Effector CD4-positive, alpha-beta T cell (primary cell): ENCODE data around the gene NUMA1.

Experiments
- DNase-seq: peaks from one replicate; pipeline ENCODE4 v3.0.0-alpha.2; 2020

The NUMA1 gene

DNA sequence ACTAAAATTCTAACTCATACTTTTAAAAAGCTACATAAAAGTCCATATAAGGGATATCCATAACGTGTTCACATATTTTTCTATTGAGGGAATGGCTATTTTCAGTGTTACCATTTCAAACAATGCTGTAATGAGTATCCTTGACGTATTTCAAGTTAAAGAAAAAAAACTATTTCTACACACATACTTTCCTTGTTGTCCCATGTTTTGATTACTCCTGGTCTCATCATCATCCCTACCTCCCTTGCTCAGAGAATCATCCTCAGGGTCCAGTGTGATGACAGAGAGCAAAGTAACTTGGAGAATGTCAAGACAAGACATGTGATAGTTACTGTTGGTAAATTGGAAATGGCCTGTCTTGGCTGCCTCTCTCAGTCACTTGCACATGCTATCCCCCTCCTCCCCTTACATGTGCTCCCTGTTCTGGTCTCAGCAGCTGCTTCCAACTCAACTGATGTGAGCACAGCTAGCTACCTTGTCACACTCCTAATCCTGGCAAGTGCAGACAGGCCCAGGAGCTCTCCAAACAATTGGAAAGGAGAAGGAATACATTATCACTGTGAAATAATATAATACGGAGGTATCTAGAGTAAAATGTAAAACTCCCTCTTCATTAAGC is 21.8 kb downstream of the NUMA1 start:
- no peak for DNase-seq

DNA sequence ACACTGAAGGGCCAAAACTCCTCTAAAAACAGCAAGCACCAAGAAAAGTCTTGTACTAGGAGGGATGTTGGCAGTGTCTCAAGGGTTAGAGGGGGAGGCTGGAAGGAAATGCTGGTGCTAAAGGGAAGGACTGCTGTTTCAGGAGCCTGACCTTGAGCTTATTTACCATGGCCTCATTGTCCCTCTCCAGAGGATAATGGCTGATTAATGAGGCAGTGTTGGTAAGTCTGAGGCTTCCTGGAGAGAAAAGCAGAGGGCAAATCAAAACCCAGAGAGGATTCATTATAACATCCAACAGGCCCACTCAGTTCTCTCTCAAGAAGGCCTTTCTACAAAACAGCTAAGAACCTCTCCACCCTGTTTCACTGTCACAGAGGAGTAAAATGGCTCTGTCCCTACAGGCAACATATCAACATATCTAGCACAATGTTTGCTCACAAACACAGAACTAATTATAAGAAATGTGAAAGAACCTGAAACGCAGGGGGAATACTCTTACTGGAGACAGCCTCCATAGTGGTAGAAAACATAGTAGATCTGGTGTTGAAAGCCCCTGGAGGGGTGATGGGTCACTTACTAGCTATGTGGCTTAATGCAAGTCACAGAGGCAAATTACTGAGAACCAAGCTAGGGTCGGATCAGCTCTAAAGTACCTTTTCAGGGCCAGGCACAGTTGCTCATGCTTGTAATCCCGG is 31.4 kb downstream of the NUMA1 start:
- no peak for DNase-seq

DNA sequence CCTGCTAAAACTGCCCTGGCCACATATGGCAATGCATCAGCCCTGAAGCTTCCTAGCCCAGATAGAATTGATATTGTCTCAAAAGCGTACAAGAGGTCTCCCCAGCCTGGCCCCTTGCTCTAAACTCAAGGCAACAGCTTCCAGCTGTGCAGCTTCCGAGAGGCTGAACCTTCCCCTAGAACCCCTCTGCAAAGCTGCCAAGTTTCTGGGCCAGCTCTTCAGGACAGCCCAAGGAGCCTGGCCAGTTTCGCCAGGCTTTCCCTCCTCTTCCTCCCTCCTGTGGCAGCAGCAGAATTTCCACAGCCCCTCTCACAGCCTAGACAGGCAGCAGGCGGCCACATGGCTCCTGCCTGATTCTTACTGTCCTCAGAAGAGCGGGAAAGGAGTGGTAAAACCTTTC is 34.5 kb downstream of the NUMA1 start:
- no peak for DNase-seq

DNA sequence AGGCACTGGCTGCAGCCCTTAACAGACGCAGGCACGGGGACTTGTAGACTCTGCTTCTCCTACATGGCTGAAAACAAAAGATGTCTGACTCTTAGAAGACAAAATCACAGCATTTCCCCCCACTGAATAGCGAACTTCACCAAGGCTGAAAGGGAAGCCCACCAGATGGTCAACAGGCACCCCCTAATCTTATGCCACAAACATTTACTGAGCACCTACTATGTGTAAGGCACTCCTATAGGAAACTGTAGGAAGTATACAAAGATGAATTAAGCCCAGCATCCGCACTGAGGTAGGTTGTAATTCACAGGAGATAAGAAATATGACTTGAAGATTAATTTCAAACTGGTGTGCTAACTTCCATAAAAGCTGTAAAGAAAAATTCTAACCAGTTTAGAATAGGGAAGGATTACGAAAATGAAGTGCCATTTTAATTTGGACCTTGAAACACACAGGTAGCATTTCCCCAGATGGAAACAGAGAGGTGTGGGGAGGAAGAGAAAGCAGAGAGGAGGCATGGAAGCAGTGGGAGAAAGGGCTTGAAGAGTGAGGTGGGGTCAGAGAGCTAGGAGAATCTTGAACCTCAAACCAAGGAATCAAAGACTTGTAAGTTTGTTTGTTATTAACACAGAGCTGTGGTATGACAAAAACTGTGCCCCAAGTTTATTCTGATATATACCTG is 38.1 kb downstream of the NUMA1 start:
- no peak for DNase-seq

DNA sequence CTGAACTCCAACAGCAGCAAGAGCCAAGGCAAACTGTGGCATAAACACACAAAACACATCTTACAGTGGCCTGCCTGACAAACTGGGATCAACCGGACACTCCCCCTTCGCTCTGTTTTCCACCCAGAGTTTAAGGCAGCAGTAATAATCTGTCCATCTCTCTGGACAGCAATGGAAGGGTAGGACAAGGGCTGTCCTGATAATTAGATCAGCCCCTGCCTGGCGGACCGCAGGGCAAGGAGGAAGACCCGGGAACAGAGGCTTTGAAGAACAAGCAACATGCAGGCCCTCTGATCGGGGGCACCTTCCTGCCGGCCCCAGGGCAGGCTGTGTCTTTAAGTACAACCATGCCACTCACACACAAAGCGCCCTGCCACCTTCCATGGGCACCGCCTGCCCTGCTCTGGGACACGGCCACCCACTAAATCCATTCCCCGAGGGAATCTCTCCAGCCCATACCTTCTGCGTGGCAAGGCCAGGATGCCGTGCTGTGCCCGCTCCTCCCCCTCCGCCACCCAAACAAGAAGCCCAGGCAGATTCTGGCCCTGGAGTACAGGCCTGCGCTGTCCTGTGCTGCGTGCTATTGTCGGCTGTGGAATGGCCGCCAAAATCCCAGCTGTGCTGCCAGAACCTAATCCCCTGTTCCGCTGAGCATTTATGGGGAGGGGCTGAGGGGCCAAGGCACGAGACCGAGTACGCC is 38.8 kb downstream of the NUMA1 start:
- peak; percentile 28 for DNase-seq

DNA sequence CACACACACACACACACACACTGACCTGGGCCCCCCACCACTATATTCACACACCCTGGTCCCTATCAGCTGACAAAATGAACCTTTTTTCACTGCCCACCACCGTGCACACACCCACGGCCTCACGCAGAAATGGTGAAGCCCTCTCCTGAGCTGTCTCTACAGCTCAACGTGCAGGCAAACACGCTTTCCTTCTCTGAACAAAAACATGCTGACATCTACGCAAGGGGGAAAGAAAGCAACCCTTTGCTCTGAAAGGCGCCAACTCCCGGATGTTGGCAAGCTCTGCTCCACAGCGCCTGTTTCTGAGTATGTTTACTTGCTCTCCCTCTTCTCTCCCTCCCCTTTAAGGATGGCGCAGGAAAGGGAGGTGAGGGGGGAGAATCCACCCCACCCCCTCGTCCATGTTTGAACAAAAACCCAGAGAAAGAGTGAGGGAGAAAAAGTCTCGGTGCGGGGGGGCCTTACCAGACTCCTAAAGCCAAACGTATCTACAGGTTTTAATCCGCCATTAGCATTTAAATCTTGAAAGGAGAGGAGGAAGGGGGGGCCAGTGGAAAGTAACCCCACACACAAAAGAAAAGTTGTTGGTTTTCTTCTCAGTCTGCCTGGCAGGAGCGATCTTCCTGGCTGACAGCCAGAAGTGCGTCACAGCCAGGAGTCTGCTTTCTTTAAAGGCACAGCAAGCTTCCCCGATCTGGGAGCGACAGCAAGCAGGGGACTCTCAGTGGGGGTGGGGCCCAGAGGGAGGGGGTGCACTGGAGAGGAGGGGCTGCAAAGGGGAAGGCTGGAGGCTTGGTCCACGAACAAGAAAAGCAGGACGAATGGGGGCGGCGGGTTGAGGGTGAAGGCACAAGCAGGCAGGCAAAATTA is 39.6 kb downstream of the NUMA1 start:
- DNase-seq: peak; percentile 77

DNA sequence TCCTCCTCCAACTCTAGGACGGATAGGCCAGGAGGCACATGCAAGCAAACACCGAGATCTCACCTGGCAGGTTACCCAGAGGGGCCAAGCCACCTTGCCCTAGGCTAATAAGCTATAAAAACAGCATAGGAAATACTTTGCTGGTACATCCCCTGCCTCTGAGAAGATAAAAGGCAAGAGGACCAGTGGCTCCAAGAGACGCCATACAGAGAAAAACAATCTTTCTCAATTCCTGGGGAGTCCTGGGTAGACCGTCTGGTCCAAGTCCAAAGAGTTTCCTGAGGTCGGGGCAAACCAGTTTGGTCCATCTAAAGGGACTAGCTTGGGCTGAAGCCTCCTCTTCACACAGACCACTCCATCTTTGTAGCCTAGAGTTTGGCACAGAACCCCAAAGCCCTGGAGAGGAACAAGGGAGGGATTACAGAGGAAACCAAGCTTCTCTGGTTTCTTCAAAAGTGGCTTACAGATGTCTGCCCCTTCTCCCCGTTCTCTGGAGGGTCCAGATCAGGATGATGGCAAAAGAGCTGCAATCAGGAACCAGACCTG is 40.4 kb downstream of the NUMA1 start:
- no peak for DNase-seq

DNA sequence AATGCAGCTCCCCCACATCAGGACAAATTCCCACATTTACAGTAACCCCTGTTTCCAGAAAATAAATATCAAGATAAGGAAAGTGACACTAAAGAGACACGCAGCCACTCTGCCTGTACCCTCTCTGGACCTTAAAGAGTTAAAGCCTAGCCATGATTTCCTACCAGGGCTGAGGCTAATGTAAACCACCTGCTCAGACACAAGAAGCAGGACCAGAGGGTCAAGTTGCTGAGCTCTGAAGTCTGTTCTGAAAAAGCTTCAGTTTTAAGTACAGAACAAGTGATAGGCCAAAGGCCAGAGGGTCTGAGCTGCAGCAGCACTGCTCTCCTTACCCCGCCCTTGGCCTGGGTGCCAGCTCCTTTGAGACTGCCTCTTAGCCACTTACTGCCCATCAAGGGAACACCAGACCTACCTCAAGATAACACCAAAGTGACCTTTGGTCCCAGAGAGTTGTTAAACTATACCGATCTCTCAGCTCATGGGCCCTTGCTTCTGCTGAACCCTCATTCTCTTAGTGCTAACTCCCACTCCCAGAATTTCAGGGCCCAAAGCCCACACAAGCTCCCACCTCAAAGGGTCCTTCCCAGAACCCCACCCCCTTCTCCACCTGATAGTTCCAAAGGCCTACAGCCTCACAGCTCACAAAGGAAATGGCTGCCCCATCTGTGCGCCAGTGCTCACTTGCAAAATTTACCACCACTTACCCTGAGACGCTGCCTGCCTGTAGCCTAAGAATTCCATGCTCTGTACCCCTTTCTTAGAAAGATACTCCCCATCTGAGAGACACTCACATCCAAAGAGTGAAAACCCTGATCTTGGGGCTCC is 41.1 kb downstream of the NUMA1 start:
- DNase-seq: no peak

DNA sequence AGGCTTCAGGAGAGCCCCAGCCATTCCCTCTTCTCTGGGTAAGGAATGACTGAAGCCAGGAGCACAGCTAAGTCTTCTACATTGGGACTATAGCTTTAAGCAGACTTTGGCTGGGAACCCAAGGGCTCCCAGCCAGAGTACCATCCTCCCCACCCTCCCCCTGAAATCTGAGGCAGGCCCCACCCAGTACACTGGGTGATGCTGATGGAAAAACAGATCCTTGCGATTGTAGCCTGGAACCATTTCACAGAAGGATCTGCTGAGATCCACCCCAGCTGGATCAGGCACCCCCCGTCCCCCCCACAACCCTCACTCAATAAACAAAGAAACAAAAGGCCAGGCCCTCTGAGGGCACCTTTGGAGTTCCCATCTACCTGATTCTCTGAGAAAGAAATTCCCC is 41.9 kb downstream of the NUMA1 start:
- DNase-seq: no peak

DNA sequence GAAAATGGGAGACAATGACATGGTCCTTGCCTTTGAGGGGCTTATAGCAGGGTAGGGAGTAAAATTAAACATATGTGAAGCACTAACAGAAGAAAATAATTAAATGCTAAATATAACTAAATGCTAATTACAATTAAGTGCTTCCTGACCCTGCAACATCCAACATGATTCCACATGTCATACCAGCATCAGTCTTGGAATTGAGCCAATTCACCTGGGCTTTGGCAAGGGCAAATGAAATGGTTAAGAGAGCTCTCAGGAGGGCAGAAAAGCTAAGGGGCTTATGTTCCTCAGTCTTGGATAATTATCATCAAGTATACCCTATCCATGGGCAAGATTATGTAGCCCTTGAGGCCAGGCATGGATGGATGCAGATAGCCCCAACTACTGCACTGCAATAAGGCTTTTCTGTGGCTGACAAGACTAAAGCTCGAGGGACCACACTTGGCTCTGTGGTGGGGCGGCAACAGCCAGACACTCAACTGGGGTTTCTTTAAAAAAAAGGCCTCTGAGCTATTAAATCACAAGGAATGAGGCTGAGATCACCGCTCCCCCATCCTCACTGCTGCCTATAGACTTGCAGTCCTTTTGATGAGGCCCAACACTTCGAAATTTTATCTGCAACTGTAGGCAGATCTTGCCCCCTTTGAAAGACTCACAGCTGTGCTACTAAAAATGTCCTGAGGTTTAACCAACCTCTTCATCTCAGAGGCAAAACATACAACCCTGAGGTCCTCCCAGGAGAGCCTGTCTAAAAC is 42.6 kb downstream of the NUMA1 start:
- DNase-seq: no peak

DNA sequence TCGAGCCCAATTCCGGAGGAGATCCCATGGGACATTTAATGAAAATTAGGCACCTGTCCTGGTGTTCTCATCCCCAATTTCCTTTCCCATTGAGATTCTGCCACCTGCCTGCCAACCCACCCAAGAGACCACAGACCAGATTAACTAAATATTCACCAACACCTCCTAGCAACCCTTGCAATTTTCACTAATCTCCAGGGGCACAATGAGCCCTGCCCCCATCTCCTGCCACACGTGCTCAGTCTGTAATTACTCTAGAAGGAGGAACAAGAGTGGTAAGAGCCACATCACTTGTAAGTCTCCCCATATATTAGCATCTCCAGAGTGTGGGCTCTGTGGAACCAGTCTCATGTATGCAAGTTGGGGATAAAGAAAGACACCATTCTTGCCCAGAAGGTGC is 43.7 kb downstream of the NUMA1 start:
- DNase-seq: no peak

DNA sequence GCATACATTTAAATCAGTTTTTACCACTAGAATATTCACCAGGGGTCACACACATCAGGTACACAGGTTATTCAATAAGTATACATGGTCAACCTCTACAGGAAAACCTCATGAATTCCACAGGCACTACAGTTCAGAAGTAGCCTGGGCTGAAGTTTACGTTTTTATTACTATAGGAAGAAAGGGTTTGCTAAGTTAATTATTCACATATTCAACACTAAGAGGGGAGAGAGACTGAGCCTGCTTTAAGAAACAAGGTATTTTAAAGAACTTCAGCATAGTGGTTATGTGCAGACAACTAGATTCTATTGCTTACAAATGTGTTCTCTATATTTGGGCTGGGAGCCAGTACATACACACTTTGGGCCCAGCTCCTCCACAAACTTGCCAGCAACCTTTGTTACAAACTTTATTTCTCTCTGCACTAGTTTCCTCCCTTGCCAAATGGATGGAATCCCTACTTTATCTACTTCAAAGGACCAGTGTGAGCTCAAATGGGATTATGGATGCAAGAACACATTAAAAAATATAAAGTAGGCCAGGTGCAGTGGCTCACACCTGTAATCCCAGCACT is 49.8 kb downstream of the NUMA1 start:
- no peak for DNase-seq

DNA sequence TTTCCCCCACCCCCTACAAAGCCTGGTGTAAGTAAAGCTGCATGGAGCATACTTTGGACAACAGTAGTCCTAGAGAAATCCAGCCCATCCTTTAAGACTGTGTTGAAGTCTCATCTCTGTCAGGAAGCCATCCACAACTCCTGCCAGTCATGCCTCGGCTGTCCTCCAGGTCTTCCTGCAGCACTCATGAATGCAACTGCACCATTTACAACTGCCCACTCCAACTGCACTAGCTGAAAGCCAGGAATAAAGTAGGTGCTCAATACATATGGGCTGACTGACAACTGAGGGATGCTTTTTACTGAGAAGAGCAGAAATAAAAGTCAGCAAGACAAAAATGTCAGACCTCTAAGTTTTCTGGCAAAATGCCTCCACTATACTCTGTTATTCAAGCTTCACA is 54.3 kb downstream of the NUMA1 start:
- DNase-seq: no peak

DNA sequence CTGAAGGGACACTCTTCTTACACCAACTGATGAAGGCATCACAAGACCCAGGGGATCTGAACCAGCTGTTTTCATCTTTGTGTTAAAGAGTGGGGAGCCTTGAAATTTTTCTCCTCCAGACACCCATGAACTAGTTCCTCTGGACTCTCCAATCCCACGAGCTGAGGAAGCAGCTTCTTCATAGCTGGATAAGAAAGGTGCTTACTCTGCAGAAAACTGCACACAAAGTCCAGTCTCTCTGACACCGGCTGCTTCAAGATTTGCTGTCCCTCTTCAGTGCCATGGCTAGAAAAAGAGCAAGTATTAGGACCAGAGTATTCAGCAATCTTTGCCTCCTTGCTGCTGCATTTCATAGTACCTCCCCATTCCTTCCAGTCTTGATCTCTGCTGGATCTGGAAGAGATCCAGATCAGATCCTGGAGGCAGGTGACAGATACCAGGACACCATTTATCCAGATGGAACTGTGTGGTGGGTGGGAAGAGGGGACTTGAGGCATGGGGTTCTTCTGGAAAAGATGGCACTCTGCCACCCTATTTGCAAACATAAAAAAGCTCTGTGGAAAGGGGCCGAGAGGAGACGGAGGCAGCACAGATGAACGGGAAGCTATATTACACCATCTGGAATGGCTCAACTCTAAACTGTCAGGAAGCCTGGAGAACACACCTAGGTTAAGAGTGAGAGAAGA is 56.1 kb downstream of the NUMA1 start:
- DNase-seq: no peak

DNA sequence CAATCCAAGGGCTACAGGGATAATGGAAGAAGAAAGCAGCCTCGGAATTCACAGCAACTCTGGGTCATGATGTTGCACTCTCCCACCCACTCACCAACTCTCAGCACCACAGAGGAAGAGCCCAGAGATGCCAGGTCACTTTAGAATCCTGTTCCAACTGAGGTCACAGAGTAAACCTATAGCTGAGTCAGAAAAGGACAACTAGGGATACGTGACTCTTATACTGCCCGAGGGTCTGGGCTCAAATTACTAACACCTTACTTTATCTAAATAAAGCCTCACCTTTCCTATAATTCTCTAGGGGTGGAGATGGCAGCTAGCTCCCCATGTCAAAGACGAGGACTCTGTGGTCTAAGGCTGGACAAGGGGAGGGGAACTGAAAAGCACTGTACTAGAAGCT is 57.0 kb downstream of the NUMA1 start:
- DNase-seq: no peak

DNA sequence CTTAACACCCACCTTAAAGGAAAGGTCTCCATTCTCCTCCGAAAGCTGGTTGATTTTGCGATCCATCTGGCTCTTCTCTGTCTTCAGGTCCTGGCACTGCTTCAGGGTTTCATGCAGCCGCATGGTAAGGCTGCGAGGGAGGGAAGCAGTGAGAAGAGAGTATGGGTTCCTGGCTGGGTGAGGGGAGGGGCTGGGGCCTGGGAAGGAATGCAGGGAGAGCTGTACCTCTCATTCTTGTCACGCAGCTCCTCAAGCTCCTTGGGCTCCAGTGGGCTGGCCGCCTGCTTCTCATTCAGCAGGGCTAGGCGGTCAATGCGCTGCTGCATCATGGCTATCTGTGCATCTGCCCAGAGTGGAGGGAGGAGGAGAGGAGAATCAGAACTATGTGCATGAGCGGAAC is 62.2 kb downstream of the NUMA1 start:
- no peak for DNase-seq

DNA sequence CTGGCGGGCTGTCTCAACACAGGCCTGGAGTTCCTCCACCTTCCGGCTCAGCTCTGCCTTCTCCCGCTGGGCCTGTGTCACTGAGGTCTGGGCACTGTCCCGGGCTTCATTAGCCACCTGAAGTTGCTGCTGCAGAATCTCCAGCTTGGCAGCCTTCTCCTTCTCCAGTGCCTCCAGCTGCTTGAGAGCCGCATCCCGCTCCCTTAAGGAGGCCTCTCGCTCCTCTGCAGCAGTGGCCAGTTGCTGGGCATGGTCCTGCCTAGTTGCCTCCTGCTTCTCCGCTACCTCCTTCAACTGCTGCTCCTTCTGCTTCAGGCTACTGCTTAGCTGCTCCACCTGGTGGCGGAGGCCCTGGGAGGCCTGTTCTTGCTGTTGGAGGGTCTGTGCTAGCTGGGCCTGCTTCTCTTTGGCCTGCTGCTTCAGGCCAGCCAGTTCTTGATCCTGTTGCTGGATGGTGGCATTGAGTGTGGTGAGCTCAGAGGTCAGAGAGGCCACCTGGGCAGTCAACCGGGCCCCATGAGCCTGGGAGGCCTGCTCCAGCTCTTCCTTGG is 64.8 kb downstream of the NUMA1 start:
- DNase-seq: no peak

DNA sequence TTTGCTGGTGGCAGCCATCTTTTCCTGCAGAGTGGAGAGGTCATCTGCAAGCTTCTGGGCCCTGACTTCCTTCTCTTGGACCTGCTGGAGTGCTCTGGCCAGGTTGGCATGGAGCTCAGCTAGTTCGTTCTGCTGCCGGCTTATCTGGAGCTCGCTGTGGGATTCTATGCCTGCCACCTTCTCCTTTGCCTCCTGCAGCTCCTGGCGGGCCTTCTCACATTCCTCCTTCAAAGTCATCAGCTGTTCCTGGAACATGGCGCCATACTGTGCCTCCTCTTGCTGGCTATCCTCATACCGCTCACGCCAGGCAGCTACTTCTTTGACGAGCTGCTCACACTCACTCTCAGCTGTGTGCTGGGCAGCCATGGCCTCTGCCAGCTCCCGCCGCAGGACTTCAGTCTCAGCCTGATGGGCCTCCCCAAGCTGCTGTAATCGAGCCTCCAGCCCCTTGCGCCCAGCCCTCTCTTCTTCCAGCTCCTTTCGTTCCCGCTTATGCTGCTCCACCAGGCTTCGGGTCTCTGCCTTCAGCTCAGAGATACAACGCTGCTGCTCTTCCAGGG is 65.5 kb downstream of the NUMA1 start:
- DNase-seq: no peak
